Measurements from ENCODE around the gene LRRC45.

- no peak for TF ChIP-seq CTCF (IDR thresholded peaks at IDR 0.05; ENCODE audit: extremely low read depth in 1 of 2, insufficient read depth in 1 of 2, low read depth in 1 of 2, low read length in 2 of 2)
- TF ChIP-seq POLR2AphosphoS5 (IDR thresholded peaks at IDR 0.05; ENCODE audit: insufficient read depth, low read depth, low read length): no peak
These were observed 1.8 kb downstream of the LRRC45 start for GRCh38 chr17:82024859-82025258.

Measured in endothelial cell of umbilical vein (primary cell).